ENCODE measurements around the gene KIF1B.

DNA sequence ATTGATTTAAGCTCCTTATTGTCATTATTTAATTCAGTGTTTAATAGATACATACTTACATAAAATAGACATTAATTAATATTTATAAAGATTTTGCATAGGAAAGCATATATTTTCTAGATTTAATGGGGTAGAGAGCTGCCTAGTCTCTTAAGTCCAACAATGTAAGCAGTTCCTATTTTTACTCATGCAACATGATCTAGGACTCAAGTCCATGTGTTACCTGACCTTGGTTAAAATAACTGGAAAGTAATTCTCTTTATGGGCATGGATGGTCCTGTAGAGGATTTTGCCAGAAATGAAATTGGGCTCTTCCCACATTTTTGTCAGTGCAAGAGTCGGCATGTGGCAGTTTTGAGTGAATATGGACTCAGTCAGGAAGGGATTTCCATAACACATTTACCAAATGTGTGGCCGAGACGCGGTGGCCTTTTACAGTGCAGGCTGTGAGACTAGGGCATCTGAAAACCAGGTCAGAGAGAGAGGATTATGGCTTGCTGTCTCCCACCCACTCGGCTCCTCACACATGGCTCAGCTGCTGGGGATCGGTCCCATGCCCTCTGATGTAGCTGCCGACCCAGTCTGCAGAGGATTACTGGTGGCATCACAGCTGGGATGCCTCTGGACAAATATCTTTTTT is 6.2 kb upstream of the KIF1B start:
- TF ChIP-seq CTCF (IDR thresholded peaks at IDR 0.05) (no peak), POLR2AphosphoS5 (IDR thresholded peaks at IDR 0.05) (no peak), EP300 (IDR thresholded peaks at IDR 0.05) (no peak)

All from sigmoid colon (tissue), 4 donors.